Testis (tissue), 2 donors: Measurements from ENCODE around the gene SDF4.

Experiments used
- CTCF ChIP-seq, 3 experiments: fragments of 450-650 bp in 2 of 3; fragments of 200-600 bp in 1 of 3; sonication (generic) in 1 of 3; IDR thresholded peaks; one replicate each; pipeline ENCODE4 v1.5.1; 2016 to 2019; ENCODE audit warnings: antibody characterized with exemption in 3 of 3, mild to moderate bottlenecking in 2 of 3, moderate library complexity in 1 of 3
- POLR2A ChIP-seq: fragments of 450-650 bp; IDR thresholded peaks from one replicate; pipeline ENCODE4 v1.6.1; 2017; ENCODE audit warnings: antibody characterized with exemption, mild to moderate bottlenecking, moderate library complexity

GRCh38 chr1:1247341-1247913 is 15.6 kb upstream of the SDF4 start:
- TF ChIP-seq POLR2A (no peak), CTCF (IDR thresholded peaks at IDR 0.05) (no peak)
